ENCODE measurements around the gene FAM20C. TPM values are rescaled to one million over a fixed set of nuclear protein-coding genes. Genes with fewer than 3 reads are reported as not detected.

Gene FAM20C
- total and polyA plus RNA-seq, 2 of the 8 experiments (the other 6 are each of a cell fraction or from before 2014, with no cell fraction given), result 9.5 to 34.8 TPM

DNA sequence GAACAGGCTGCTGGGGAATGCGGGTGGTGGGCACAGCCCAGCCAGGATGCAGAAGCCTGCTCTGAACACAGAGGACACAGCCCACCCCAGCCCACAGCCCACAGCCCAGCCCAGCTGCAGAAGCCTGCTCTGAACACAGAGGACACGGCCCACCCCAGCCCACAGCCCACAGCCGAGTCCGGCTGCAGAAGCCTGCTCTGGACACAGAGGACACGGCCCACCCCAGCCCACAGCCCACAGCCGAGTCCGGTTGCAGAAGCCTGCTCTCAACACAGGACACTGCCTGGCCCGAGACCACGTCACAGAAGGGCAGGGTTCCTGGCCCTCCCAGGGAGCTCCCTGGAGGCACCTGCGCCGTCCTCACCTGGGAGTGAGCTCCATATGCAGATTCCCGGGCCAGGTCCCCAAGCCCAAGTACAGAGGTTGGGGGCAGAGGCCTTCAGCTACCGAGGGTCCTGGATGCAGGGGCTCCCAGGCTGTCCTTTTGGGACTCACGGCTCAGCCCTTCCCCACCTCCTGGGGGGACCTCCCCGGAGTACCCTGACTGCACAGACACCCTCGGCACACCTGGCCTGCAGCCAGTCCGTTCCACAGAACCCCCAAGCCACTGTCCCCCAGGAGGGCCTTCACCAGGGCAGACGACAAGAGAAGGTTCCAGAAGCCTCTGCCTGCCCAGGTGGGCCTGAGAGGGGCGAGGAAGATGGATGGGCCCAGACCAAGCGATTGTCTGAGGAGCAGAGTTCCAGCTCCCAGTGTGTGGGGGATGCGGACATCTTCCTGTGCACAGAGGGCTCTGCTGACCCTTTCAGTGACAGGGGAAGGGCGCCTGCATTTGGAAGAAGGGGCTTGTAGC is 73.9 kb downstream of the FAM20C start (continued):
- TF ChIP-seq RFX5 (IDR thresholded peaks at IDR 0.05; ENCODE audit: borderline replicate concordance, low read depth, low read length) (no peak), POU5F1 (IDR thresholded peaks at IDR 0.05; ENCODE audit: low read depth, low read length) (no peak), HDAC2 (IDR thresholded peaks at IDR 0.05; ENCODE audit: borderline replicate concordance in 1 of 2, low read depth in 2 of 2, low read length in 2 of 2) (no peak), SAP30 (IDR thresholded peaks at IDR 0.05; ENCODE audit: insufficient read depth, insufficient replicate concordance, low read length) (no peak)
- TF ChIP-seq, protein P1, sequence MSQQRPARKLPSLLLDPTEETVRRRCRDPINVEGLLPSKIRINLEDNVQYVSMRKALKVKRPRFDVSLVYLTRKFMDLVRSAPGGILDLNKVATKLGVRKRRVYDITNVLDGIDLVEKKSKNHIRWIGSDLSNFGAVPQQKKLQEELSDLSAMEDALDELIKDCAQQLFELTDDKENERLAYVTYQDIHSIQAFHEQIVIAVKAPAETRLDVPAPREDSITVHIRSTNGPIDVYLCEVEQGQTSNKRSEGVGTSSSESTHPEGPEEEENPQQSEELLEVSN (IDR thresholded peaks at IDR 0.05), result no peak
